CMK (cell line): Measurements from ENCODE around the gene EMC10.

Experiments used
- DNase-seq: peaks from one replicate; pipeline ENCODE4 v3.0.0-alpha.2; 2010; ENCODE audit warnings: low read depth

Gene EMC10

DNA sequence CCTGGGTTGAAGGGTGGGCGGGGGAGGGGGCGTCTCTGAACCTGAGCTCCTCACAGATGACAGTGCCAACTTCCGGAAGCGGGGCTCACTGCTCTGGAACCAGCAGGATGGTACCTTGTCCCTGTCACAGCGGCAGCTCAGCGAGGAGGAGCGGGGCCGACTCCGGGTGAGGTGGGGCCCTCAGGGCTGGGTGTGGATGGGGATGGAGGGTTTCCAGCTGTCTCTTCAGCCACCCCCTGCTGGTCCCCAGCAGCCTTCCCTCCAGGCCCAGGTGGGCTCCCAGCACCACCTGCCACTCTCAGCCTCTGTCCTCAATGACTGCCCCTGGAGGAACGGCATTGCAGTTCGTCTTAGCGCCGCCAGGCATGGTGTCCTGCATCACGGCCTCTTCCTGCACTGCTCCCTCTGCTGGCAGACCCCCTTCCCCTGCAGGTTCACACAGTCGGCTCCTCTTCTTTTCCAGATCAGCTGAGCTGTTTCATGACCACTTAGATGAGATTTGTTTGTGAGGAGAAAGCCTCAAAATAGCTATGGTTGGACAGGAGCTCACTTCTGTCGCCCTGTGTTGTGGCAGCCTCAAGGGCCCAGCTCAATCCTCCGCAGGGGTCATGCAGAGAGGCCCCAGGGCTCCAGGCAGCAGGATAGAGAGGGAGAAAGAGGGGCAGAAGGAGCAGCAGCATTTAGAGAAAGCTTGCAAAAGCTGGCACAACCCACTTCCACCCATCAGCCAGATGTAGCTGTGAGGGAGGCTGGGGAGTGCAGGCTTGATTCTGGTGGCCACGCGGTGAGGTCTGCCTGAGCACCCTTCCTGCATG is 2.8 kb downstream of the EMC10 start:
- DNase-seq: no peak

- no peak for DNase-seq
These were observed 3.5 kb downstream of the EMC10 start for GRCh38 chr19:50479761-50480251.

DNA sequence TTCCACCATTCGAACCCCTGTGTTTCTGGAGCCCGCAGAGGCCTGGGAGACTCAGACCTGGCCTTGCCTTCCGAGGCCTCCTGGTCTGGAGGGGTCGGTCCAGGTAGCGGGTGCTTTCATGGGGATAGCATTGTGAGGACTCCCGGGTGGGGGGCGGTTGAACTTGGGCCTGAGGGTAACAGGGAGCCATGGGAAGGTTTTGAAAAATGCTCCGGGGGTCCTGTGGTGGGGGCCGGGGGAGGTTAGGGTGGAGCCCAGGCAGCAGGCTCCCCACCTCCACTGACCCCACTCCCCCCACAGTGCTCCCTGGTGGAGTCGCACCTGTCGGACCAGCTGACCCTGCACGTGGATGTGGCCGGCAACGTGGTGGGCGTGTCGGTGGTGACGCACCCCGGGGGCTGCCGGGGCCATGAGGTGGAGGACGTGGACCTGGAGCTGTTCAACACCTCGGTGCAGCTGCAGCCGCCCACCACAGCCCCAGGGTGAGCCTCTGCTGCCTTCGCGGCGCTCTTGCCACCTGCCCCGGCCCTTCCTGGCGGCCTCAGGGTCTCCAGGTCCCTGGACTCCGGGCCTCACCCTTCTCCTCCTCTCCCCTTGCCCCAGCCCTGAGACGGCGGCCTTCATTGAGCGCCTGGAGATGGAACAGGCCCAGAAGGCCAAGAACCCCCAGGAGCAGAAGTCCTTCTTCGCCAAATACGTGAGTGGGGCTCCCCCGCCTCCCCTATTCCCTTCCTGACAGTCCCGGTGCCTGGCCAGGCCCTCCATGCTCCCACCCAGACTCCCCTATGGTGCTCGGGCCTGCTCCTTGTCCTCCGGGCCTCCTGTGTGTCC is 4.2 kb downstream of the EMC10 start:
- DNase-seq: no peak

GRCh38 chr19:50481351-50482149 is 5.2 kb downstream of the EMC10 start:
- no peak for DNase-seq

GRCh38 chr19:50482271-50482855 is 6.1 kb downstream of the EMC10 start:
- no peak for DNase-seq

GRCh38 chr19:50482916-50483315 is 6.6 kb downstream of the EMC10 start:
- no peak for DNase-seq

GRCh38 chr19:50485284-50485955 is 9.1 kb downstream of the EMC10 start:
- DNase-seq: no peak

DNA sequence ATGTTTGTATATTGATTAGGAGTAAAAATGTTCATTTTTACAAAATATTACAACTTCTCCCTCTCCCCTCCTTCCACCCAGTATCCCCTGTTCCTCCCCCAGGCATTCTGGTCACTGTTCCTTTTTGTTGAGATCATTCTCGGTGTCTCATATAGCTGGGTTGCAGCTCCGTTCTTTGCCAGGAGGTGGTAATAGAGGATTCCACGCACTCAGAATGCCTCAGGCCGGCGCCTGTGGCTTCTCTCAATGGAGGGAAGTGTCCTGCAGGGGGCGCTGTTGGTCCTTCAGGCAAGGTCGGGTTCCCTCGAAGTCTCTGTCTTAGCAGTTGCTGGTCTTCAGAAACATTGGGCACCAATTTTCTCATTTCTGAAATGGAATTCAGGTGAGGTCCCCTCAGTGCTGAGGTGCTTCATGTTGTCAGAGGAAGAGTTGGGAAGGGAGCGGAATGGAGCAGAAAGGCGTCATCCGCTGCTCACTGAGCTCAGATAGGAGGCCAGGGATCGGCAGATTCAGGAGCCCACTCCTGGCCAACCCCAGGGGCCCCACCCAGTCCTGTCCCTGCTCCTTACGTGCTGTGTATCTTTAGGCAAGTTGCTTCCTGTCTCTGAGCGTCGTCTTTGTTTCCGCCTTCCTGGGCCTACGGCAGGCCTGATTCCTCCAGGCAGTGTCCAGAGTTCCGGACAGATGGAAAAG is 10.7 kb downstream of the EMC10 start:
- DNase-seq: peak; percentile 69

DNA sequence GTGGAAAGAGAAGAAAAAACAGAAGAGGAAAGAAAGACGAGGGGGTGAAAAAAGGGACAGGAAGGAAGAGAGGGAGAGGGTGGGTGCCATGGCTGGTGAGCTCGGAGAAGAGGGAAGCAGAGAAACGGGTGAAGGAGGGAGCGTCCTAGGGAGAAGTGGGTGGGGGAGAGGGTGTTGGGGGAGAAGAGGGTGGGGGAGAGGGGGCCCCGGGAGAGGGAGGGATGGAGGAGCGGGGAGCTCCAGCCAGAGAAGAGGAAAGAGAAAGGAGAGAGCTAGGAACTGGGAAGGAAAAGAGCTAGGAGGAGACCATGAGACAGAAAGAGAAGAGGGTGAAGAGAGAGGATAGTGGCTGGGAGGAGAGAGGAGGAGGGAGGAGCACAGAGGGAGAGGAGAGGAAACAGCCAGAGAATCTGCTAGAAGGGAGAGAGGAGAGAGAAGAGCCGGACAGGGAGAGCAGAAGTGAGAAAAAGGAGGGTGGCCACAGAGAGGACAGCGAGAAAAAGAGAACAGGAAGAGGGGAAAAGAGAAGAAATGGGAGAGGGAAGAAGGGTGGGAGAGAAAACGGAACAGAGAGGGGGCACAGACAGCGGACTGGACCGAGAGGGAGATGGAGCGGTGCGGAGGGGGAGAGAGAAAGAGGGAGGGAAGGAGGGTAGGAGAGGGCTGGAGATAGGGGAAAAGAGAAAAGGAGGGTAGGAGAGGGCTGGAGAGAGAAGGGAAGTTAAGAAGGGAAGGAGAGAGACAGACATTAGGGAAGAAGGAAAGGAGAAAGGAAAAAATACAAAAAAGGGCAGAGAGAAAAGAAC is 12.3 kb downstream of the EMC10 start:
- DNase-seq: no peak

DNA sequence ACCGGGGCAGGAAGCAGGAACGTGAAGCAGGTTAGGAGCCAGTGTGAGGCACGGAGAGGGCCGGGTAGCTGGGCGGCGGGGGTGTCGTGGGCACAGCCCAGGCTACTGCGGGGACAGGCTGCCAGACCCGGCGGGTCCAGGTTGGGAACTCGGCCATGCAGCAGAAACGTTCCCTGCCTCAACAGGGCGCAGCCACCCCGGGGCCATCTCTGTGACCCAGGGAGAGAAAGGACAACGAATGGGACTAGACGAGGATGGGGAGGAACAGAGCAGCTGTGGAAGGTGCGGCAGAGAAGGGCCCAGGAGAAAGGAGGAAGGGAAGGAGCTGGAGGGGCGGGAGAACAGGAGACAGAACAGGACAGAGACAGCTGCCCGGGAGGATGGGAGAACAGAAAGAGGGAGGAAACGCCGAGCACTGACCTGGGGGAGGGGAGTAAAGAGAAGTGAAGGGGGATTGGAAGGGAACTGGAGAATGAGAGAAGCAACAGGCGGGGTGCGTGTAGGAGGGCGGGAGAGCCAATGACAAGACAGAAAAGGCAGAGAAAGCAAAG is 13.2 kb downstream of the EMC10 start:
- no peak for DNase-seq

GRCh38 chr19:50490411-50490811 is 14.1 kb downstream of the EMC10 start:
- DNase-seq: no peak

DNA sequence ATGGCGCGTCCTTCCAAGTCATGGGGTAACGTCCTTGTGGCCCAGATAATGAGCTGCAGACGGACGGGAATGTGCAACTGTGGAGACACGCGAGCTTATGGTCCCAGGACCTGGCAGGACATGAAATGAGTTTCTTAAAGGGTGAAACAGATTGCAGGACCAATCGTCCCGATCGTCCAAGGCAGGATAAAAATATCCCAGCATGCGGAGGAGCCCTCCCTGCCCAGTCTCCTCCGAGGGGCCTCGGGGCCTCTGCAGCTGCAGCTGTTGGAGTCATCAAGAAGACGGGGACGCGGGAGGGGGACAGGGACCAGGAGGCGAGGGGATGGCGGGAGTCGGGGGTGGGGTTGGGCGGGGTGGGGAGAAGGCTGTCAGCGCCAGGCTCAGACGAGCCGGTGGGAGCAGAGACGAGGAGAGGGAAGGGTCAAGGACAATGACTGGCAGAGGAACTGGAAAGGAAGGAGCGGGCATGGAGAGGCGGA is 14.7 kb downstream of the EMC10 start:
- no peak for DNase-seq

DNA sequence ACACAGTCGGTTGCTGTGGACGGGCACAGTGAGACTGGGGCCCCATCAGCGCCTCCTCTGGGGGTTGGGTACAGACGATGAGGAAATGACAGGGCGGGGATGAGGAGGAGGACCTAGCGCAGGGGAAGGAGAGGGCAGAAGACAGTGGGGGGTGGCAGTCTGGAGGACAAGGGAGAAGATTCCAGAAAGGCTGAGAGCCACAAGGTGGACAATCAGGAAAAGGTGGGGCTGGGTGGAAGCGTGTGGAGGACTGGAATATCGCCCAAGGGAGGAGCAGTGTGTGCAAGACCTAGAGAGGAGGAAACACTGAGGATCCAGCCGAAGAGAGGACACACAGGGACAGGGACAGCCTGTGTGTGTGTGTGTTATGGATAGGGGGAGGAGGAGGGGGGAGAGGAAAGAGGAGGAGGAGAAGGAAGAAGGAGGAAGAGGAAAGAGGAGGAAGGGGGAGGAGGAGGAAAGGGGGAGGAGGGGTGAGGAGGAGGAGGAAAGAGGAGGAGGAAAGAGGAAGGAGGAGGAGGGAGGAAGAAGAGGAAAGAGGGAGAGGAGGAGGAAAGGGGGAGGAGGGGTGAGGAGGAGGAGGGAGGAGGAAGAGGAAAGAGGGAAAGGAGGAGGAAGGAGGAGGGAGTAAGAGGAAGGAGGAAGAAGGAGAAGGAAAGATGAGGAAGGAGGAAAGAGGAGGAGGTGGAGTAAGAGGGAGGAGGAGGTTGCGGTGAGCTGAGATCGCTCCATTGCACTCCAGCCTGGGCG is 16.2 kb downstream of the EMC10 start:
- no peak for DNase-seq

GRCh38 chr19:50493171-50493570 is 16.9 kb downstream of the EMC10 start:
- DNase-seq: no peak

DNA sequence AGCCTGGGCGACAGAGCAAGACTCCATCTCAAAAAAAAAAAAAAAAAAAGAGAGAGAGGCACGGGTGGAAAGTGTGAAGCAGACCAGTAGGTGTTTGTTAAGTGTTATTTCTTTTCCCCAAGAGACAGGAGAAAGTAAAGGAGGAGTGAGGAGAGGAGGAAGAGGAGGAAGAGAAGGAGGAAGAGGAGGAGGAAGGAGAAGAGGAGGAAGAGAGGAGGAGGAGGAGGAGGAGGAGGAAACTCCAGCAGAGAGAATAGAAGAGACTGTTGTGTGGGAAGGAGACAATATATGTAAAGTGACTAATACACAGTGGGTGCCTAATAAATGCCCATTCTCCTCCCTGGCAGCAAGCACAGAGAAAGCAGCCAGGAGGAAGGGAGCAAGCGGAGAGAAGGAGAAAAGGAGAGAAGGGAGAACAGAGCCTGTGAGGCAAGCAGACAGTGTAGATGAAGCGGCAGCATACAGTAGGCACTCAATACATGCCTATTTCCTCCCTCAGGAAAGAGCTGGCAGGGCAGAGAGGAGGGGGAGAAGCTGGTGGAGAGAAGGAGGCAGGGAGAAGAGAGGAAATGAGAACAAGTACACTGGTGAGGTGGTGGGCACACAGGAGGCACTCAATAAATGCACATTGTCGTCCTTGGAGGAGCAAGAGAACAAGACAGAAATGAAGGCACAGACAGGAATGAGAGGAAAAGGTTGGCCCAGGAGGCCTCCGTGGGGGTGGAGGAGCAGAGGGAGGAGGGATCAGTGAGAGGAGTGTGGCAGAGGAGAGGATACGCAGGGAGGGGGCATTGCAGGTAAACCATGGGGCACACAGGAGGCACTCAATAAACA is 18.1 kb downstream of the EMC10 start:
- DNase-seq: no peak

DNA sequence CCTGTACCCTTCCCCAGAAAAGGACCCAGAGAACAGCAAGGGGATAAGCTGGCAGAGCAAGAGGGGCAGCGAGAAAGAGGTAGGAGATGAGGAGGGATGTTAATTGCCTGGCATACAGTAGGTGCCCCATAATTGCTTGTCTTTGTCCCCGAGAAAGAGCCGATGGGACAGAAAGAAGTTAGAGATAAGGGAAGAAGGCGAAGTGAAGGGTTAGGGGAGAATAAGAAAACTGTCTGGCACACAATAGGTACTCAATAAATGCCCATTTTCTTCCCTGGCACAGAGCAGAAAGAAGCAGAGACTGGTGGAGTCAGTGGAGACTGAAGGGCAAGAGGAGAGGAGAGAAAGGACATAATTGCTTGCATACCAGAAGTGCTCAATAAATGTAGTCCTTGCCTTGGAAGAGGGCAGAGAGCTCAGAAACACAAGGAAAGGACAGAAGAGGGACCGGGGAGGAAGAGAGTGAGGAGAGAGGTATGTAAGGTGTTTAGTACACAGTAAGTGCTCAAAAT is 18.8 kb downstream of the EMC10 start:
- no peak for DNase-seq

GRCh38 chr19:50496189-50497021 is 20.1 kb downstream of the EMC10 start:
- DNase-seq: no peak
